GM12864 (cell line): ENCODE measurements around the gene ITM2B.

ENCODE experiments used
- DNase-seq: peaks from one replicate; pipeline ENCODE4 v3.0.0-alpha.2; 2011; ENCODE audit warnings: low read depth
- H3K4me3 ChIP-seq: 2 replicates; pipeline ENCODE4 v1.5.1; 2011; ENCODE audit warnings: mild to moderate bottlenecking, low read depth, low read length, control low read depth
- TF ChIP-seq, protein P1 (sequence below): IDR thresholded peaks from 2 replicates; pipeline ENCODE4 v1.5.1; 2011; ENCODE audit warnings: low read depth, mild to moderate bottlenecking, moderate library complexity, low read length, control low read depth, inconsistent platforms; ENCODE audit errors: missing control alignments

ITM2B gene

GRCh38 chr13:48292650-48293049, 59.6 kb downstream of the ITM2B start:
- TF ChIP-seq, protein P1, sequence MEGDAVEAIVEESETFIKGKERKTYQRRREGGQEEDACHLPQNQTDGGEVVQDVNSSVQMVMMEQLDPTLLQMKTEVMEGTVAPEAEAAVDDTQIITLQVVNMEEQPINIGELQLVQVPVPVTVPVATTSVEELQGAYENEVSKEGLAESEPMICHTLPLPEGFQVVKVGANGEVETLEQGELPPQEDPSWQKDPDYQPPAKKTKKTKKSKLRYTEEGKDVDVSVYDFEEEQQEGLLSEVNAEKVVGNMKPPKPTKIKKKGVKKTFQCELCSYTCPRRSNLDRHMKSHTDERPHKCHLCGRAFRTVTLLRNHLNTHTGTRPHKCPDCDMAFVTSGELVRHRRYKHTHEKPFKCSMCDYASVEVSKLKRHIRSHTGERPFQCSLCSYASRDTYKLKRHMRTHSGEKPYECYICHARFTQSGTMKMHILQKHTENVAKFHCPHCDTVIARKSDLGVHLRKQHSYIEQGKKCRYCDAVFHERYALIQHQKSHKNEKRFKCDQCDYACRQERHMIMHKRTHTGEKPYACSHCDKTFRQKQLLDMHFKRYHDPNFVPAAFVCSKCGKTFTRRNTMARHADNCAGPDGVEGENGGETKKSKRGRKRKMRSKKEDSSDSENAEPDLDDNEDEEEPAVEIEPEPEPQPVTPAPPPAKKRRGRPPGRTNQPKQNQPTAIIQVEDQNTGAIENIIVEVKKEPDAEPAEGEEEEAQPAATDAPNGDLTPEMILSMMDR = no peak
- no peak for DNase-seq
- H3K4me3 ChIP-seq = no peak overlapping the region

DNA sequence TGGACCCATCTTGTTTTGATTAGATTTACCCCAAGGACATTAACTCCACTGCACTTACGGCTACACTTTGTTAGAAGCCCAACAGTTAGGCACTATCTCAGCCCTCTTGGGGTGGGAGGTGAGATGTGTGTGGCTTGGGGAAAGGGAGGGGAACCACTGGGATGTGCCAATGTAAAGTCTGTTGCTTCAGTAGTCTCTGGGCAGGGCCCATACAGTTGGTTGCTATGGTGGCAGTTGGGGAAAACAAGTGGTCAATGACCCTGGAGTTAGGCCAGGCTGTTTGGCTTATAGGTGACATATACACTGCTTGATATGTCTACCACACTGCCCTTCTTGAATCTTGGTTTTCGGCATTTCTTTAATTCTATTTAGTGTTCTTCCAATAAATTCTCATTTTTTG, 61.6 kb downstream of the ITM2B start:
- DNase-seq = no peak
- no peak overlapping the region for H3K4me3 ChIP-seq
- TF ChIP-seq, protein P1 = no peak

DNA sequence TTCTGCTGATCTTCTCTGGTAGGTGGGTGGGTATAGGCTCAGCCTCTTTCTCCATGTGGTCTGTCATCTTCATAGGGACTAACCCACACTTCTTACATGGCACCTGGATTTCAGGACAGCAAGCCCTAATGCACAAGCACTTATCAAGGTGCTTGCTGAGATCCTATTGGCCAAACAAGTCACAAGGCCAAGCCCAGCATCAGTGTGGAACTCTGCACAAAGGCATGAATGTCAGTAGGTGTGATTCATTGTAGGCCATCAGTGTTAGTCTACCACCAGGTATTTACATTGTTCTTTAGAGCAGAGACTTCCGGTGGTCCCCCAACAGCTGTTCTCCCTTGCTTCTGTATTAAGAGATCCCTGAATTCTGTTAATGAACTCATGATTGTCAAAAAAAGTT, 62.3 kb downstream of the ITM2B start:
- TF ChIP-seq, protein P1 = no peak
- DNase-seq = no peak
- H3K4me3 ChIP-seq = no peak overlapping the region

DNA sequence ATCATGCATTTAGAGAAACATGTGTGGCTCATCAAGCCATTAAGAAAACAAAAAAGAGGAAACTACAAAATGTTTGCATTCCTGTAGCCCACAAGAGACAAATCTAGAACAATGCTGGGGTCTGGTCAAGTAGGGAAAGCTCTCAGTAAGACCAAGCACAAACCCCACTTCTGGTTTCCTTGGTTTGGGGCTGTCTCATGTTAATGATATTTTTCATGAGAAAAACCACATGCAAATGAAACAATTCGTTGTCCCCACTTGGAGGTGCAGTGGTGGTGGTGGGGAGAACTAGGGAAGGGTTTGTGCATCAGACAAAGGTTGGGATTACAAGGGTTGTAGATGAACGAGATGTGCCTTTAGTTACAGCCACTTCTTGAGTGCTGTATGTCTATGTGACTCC, 63.5 kb downstream of the ITM2B start:
- TF ChIP-seq, protein P1 = no peak
- DNase-seq = no peak
- H3K4me3 ChIP-seq = no peak overlapping the region

GRCh38 chr13:48297131-48297786, 64.3 kb downstream of the ITM2B start:
- DNase-seq = no peak
- H3K4me3 ChIP-seq = no peak overlapping the region
- TF ChIP-seq, protein P1 = no peak

GRCh38 chr13:48299591-48299990, 66.6 kb downstream of the ITM2B start:
- DNase-seq = no peak
- TF ChIP-seq, protein P1 = no peak

DNA sequence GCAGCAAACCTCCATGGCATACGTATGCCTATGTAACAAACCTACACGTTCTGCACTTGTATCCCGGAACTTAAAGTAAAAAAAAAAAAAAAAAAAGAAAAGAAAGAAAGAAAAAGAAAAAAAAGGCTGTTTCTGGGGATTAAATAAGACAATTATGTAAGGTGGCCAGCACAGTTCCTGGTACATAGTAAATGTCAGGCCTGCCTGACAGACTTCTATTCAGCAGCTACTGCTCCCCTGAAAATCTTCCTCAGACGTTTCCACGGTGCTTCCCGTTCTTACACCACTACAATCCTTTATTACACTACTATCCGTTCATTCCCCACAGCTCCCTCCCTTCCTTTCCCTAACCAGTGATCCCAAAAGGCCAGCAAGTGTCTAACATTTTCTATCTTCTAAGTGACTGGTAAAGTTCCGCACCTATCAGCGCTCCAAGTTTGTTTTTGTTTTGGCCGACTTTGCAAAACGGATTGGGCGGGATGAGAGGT, 69.9 kb downstream of the ITM2B start:
- no peak for DNase-seq
- H3K4me3 ChIP-seq = peak overlapping the region; percentile 93
- TF ChIP-seq, protein P1 = no peak

More at GRCh38 chr13:48299591-48299990, 66.6 kb downstream of the ITM2B start:
- no peak overlapping the region for H3K4me3 ChIP-seq
